K562 (cell line): Measurements from ENCODE around the gene BIRC5. TPM values are rescaled to one million over a fixed set of nuclear protein-coding genes. Genes with fewer than 3 reads are reported as not detected.
A peak's percentile ranks its signal among the peaks of the same experiment; 100 is the strongest.

ENCODE experiments used
- ATF7 ChIP-seq: fragments of 450-650 bp; IDR thresholded peaks from 2 replicates; pipeline ENCODE4 v1.7.1; 2014; ENCODE audit warnings: mild to moderate bottlenecking, moderate library complexity
- BACH1 ChIP-seq: fragments of 200-800 bp; sonication (Bioruptor generic); IDR thresholded peaks from 2 replicates; pipeline ENCODE4 v1.6.1; 2016; ENCODE audit warnings: missing genetic modification characterization, missing compliant biosample characterization
- BCOR ChIP-seq: fragments of 450-650 bp; IDR thresholded peaks from 2 replicates; pipeline ENCODE4 v1.6.1; 2016
- BHLHE40 ChIP-seq: IDR thresholded peaks from 2 replicates; pipeline ENCODE4 v1.6.1; 2011; ENCODE audit warnings: low read length, improper control_type of control experiment
- CREB5 ChIP-seq: fragments of 250-450 bp; sonication (Bioruptor Pico); IDR thresholded peaks from 2 replicates; pipeline ENCODE4 v1.5.0; 2020; ENCODE audit warnings: mild to moderate bottlenecking
- E2F3 ChIP-seq: fragments of 250-450 bp; sonication (Bioruptor Pico); IDR thresholded peaks from 2 replicates; pipeline ENCODE4 v1.4.0; 2020; ENCODE audit warnings: mild to moderate bottlenecking
- GATAD2A ChIP-seq: fragments of 450-650 bp; IDR thresholded peaks from 2 replicates; pipeline ENCODE4 v1.6.1; 2017
- GTF2E2 ChIP-seq: fragments of 200-800 bp; sonication (Bioruptor generic); IDR thresholded peaks from 2 replicates; pipeline ENCODE4 v1.6.1; 2016; ENCODE audit warnings: missing genetic modification characterization, missing compliant biosample characterization
- KDM4B ChIP-seq, 2 experiments: fragments of 450-650 bp in 1 of 2; sonication (generic) in 1 of 2; IDR thresholded peaks; 2 replicates each; pipeline ENCODE4 v1.6.1; 2016 to 2017; ENCODE audit warnings: borderline replicate concordance in 2 of 2, antibody characterized with exemption in 1 of 2, low read depth in 1 of 2, mild to moderate bottlenecking in 1 of 2
- MYBL2 ChIP-seq, 2 experiments: fragments of 450-650 bp in 1 of 2; sonication (generic) in 1 of 2; formaldehyde crosslinking in 1 of 2; IDR thresholded peaks; 2 replicates each; pipeline versions ENCODE4 v1.6.1 to v1.8.1; 2017 to 2022; ENCODE audit warnings: borderline replicate concordance in 1 of 2, inconsistent platforms in 1 of 2, low read depth in 1 of 2, mild to moderate bottlenecking in 1 of 2, missing genetic modification reagents in 1 of 2, moderate library complexity in 1 of 2
- NR4A1 ChIP-seq, 2 experiments: fragments of 250-450 bp in 1 of 2; fragments of 450-650 bp in 1 of 2; sonication (Bioruptor Pico) in 1 of 2; IDR thresholded peaks; 2 replicates each; pipeline versions ENCODE4 v1.4.0 to v1.6.1; 2016 to 2020; ENCODE audit warnings: mild to moderate bottlenecking in 2 of 2, missing compliant biosample characterization in 1 of 2, missing genetic modification characterization in 1 of 2, moderate library complexity in 1 of 2
- PHF20 ChIP-seq: fragments of 450-650 bp; IDR thresholded peaks from 2 replicates; pipeline ENCODE4 v1.6.1; 2018; ENCODE audit not compliant: partially characterized antibody
- PHF8 ChIP-seq: fragments of 200-600 bp; sonication (generic); IDR thresholded peaks from 2 replicates; pipeline ENCODE4 v1.6.1; 2012; ENCODE audit warnings: mixed run types, mild to moderate bottlenecking, inconsistent platforms, low read length, moderate library complexity, borderline replicate concordance
- RB1 ChIP-seq: fragments of 450-650 bp; IDR thresholded peaks from 2 replicates; pipeline ENCODE4 v1.6.1; 2017; ENCODE audit warnings: low read depth, mild to moderate bottlenecking
- SAP30 ChIP-seq: fragments of 200-600 bp; sonication (generic); IDR thresholded peaks from 2 replicates; pipeline ENCODE4 v1.6.1; 2012; ENCODE audit warnings: borderline replicate concordance, low read depth, mild to moderate bottlenecking, moderate library complexity, low read length, control low read depth, inconsistent platforms; ENCODE audit not compliant: insufficient read depth, poor library complexity, severe bottlenecking
- SMARCA4 ChIP-seq: fragments of 450-650 bp; IDR thresholded peaks from 2 replicates; pipeline ENCODE4 v1.6.1; 2016
- SNRNP70 ChIP-seq: fragments of 200-400 bp; formaldehyde crosslinking; optimal IDR thresholded peaks from 2 replicates; pipeline ENCODE3; 2017; ENCODE audit warnings: low read depth, low read length
- TEAD1 ChIP-seq, 2 experiments: fragments of 450-650 bp in 1 of 2; sonication (generic) in 1 of 2; formaldehyde crosslinking; IDR thresholded peaks; 2 replicates each; pipeline versions ENCODE4 v1.4.0 to v1.8.0; 2020 to 2022; ENCODE audit warnings: mild to moderate bottlenecking in 2 of 2, missing genetic modification reagents in 1 of 2
- THRAP3 ChIP-seq: fragments of 450-650 bp; IDR thresholded peaks from 2 replicates; pipeline ENCODE4 v1.6.1; 2016; ENCODE audit warnings: mild to moderate bottlenecking, inconsistent platforms, borderline replicate concordance
- USF1 ChIP-seq: sonication (generic); formaldehyde crosslinking; IDR thresholded peaks from 2 replicates; pipeline ENCODE4 v1.9.0; 2022; ENCODE audit warnings: mild to moderate bottlenecking, missing genetic modification reagents
- ZBTB17 ChIP-seq: fragments of 450-650 bp; formaldehyde crosslinking; IDR thresholded peaks from 2 replicates; pipeline ENCODE4 v1.4.0; 2020; ENCODE audit warnings: mild to moderate bottlenecking
- ZBTB9 ChIP-seq: fragments of 450-650 bp; formaldehyde crosslinking; IDR thresholded peaks from 2 replicates; pipeline ENCODE4 v1.4.0; 2020; ENCODE audit warnings: mild to moderate bottlenecking, moderate library complexity
- ZNF197 ChIP-seq: fragments of 200-800 bp; sonication (Bioruptor generic); IDR thresholded peaks from 2 replicates; pipeline ENCODE4 v1.6.1; 2016; ENCODE audit warnings: low read depth, missing genetic modification characterization, missing compliant biosample characterization
- ZNF311 ChIP-seq: fragments of 250-450 bp; sonication (Bioruptor Pico); IDR thresholded peaks from 2 replicates; pipeline ENCODE4 v1.4.0; 2020; ENCODE audit warnings: mild to moderate bottlenecking, moderate library complexity
- ZNF76 ChIP-seq: fragments of 250-450 bp; sonication (Bioruptor Pico); IDR thresholded peaks from 2 replicates; pipeline ENCODE4 v1.4.0; 2020; ENCODE audit warnings: mild to moderate bottlenecking, moderate library complexity, borderline replicate concordance
- polyA plus RNA-seq, 8 experiments: library from polyadenylated mRNA; depleted of rRNA in 4 of 8; stranded (reverse) in 5 of 8; unstranded in 3 of 8; fragments of >200 nt; fragmentation: Nextera tagmentation in 2 of 8; fragmentation: Illumina TruSeq in 1 of 8; extraction: Ambion mirVana in 2 of 8; extraction: Trizol in 1 of 8; gene quantifications; 2 replicates each; pipeline versions ENCODE4 v1.2.1 to v1.2.3, GENCODE V29; 2011 to 2014; ENCODE audit warnings: inconsistent platforms in 1 of 8, missing spikeins in 1 of 8
- total RNA-seq, 7 experiments: library from RNA; depleted of rRNA in 6 of 7; stranded (reverse); fragments of >200 nt in 6 of 7; fragmentation: Illumina TruSeq in 2 of 7; extraction: Trizol in 2 of 7; gene quantifications; 2 replicates each; pipeline versions ENCODE4 v1.2.1 to v1.2.3, GENCODE V29; 2011 to 2021; ENCODE audit warnings: low replicate concordance in 1 of 7

The BIRC5 gene
- total and polyA plus RNA-seq, 9 of the 15 experiments (the other 6 are each of a cell fraction or from before 2014, with no cell fraction given) = 64.4 to 140 (median 101) TPM

- TF ChIP-seq PHF20 (peak; percentile 36), BCOR (0 out of 2 replicates have a peak, but pooled peaks have one; percentile 3), THRAP3 (no peak), GATAD2A (0 out of 2 replicates have a peak, but pooled peaks have one; percentile 60), ZNF197 (CRISPR knock-in tag) (peak; percentile 60; the same call in 1 of the 2 replicates), ZBTB9 (peak; percentile 85; the same call in 1 of the 2 replicates), PHF8 (peak; percentile 75; the same call in 1 of the 2 replicates), SNRNP70 (no peak), BACH1 (tag) (no peak), ATF7 (peak; percentile 36; the same call in 1 of the 2 replicates), CREB5 (CRISPR knock-in tag) (no peak), SMARCA4 (no peak), ZBTB17 (0 out of 2 replicates have a peak, but pooled peaks have one; percentile 75), NR4A1 (CRISPR knock-in tag; IDR thresholded peaks at IDR 0.05) (no peak), NR4A1 (tag; IDR thresholded peaks at IDR 0.05) (0 out of 2 replicates have a peak, but pooled peaks have one; percentile 42), KDM4B (IDR thresholded peaks at IDR 0.05; ENCODE audit: borderline replicate concordance in 2 of 2, low read depth in 1 of 2) (no peak), SAP30 (peak; percentile 40), USF1 (peak; percentile 73), E2F3 (CRISPR knock-in tag) (peak; percentile 59; the same call in 1 of the 2 replicates), RB1 (peak; percentile 69; the same call in 1 of the 2 replicates), BHLHE40 (0 out of 2 replicates have a peak, but pooled peaks have one; percentile 28), MYBL2 (IDR thresholded peaks at IDR 0.05; ENCODE audit: low read depth) (no peak), MYBL2 (CRISPR knock-in tag; IDR thresholded peaks at IDR 0.05; ENCODE audit: borderline replicate concordance) (no peak), TEAD1 (CRISPR knock-in tag; IDR thresholded peaks at IDR 0.05) (peak in 1 of 2 experiments; percentile 56; a peak in 2 of 4 replicates), ZNF311 (CRISPR knock-in tag) (0 out of 2 replicates have a peak, but pooled peaks have one; percentile 41), GTF2E2 (tag) (0 out of 2 replicates have a peak, but pooled peaks have one; percentile 43), ZNF76 (CRISPR knock-in tag) (no peak)
Measured at GRCh38 chr17:78253946-78254672, 40.1 kb downstream of the BIRC5 start (continued).
